GM23338 (cell line): ENCODE data around the gene DCP2. TPM values are rescaled to one million over a fixed set of nuclear protein-coding genes. Genes with fewer than 3 reads are reported as not detected.

Source experiments
- ATAC-seq: fragments of 200-7000 bp; cut with Tn5 transposase; 3 replicates; pipeline ENCODE4 v1.9.1; 2020
- DNase-seq: peaks from one replicate; pipeline ENCODE4 v3.0.0-alpha.2; 2015; ENCODE audit warnings: low spot score
- H2AFZ ChIP-seq: fragments of 200-600 bp; sonication (generic); 2 replicates; pipeline ENCODE4 v1.8.0; 2016; ENCODE audit warnings: antibody characterized with exemption, mild to moderate bottlenecking, moderate library complexity
- H3F3A ChIP-seq: fragments of 200-600 bp; sonication (generic); replicated peaks from 2 replicates; pipeline ENCODE4 v1.8.0; 2017; ENCODE audit warnings: antibody characterized with exemption, mixed run types, low read depth
- H3K27ac ChIP-seq: fragments of 200-600 bp; sonication (generic); 2 replicates; pipeline ENCODE4 v1.6.1; 2016; ENCODE audit warnings: low read depth
- H3K27me3 ChIP-seq: fragments of 200-600 bp; sonication (generic); 2 replicates; pipeline ENCODE4 v1.8.0; 2016; ENCODE audit warnings: mild to moderate bottlenecking, mixed run types, moderate library complexity; ENCODE audit not compliant: insufficient read depth
- H3K36me3 ChIP-seq: fragments of 200-600 bp; sonication (generic); 2 replicates; pipeline ENCODE4 v1.8.0; 2016; ENCODE audit warnings: mild to moderate bottlenecking; ENCODE audit not compliant: insufficient read depth
- H3K4me1 ChIP-seq: fragments of 200-600 bp; sonication (generic); 2 replicates; pipeline ENCODE4 v1.8.0; 2016; ENCODE audit warnings: mild to moderate bottlenecking, moderate library complexity; ENCODE audit not compliant: insufficient read depth
- H3K4me2 ChIP-seq: fragments of 200-600 bp; sonication (generic); 2 replicates; pipeline ENCODE4 v1.7.1; 2017; ENCODE audit warnings: mixed run types
- H3K4me3 ChIP-seq: fragments of 200-600 bp; sonication (generic); 2 replicates; pipeline ENCODE4 v1.6.1; 2016; ENCODE audit warnings: mixed run types
- H3K79me2 ChIP-seq: fragments of 200-600 bp; sonication (generic); replicated peaks from 2 replicates; pipeline ENCODE4 v1.8.0; 2017; ENCODE audit warnings: mild to moderate bottlenecking; ENCODE audit not compliant: insufficient read depth
- H3K9me2 ChIP-seq: fragments of 200-600 bp; sonication (generic); 2 replicates; pipeline ENCODE4 v1.8.0; 2017; ENCODE audit not compliant: insufficient read depth
- H4K20me1 ChIP-seq: fragments of 200-600 bp; sonication (generic); replicated peaks from 2 replicates; pipeline ENCODE4 v1.8.0; 2017; ENCODE audit warnings: mild to moderate bottlenecking; ENCODE audit not compliant: insufficient read depth
- H3K27ac Mint-ChIP-seq: 2 replicates; pipeline ENCODE4 v1.8.0; 2020; ENCODE audit warnings: inconsistent platforms, mild to moderate bottlenecking, moderate library complexity, mixed read lengths
- H3K27me3 Mint-ChIP-seq: 3 replicates; pipeline ENCODE4 v1.8.0; 2022; ENCODE audit warnings: low read depth, mild to moderate bottlenecking, moderate library complexity, mixed read lengths, inconsistent platforms; ENCODE audit not compliant: insufficient read depth, poor library complexity
- H3K36me3 Mint-ChIP-seq: 3 replicates; pipeline ENCODE4 v1.8.0; 2021; ENCODE audit warnings: low read depth, mild to moderate bottlenecking, inconsistent platforms, moderate library complexity, mixed read lengths
- H3K4me1 Mint-ChIP-seq: 3 replicates; pipeline ENCODE4 v1.8.0; 2020; ENCODE audit warnings: mild to moderate bottlenecking, inconsistent platforms, mixed read lengths
- H3K4me3 Mint-ChIP-seq: 3 replicates; pipeline ENCODE4 v1.8.0; 2021; ENCODE audit warnings: moderate library complexity, mild to moderate bottlenecking, inconsistent platforms, mixed read lengths
- H3K9me3 Mint-ChIP-seq: 3 replicates; pipeline ENCODE4 v1.8.0; 2020; ENCODE audit warnings: moderate library complexity, mild to moderate bottlenecking, inconsistent platforms, mixed read lengths
- CREB1 ChIP-seq: fragments of 250-450 bp; sonication (Bioruptor Pico); IDR thresholded peaks from 2 replicates; pipeline ENCODE4 v1.5.0; 2020; ENCODE audit warnings: low read depth, mild to moderate bottlenecking, moderate library complexity
- CTCF ChIP-seq, 2 experiments: fragments of 200-600 bp in 1 of 2; sonication (generic) in 1 of 2; conservative IDR thresholded peaks; 2 replicates each; pipeline versions ENCODE4 v1.5.1 to v1.6.1; 2016 to 2017; ENCODE audit warnings: antibody characterized with exemption in 2 of 2, low read depth in 2 of 2, mild to moderate bottlenecking in 2 of 2, moderate library complexity in 1 of 2
- ETS1 ChIP-seq: IDR thresholded peaks from 2 replicates; pipeline ENCODE4 v1.6.1; 2016; ENCODE audit warnings: antibody characterized with exemption
- EZH2 ChIP-seq: fragments of 200-600 bp; sonication (generic); IDR thresholded peaks from one replicate; pipeline ENCODE4 v1.8.0; 2017; ENCODE audit warnings: antibody characterized with exemption, mild to moderate bottlenecking, low read depth; ENCODE audit not compliant: unreplicated experiment
- EZH2phosphoT487 ChIP-seq: fragments of 200-600 bp; sonication (generic); IDR thresholded peaks from one replicate; pipeline ENCODE4 v1.8.1; 2018; ENCODE audit warnings: antibody characterized with exemption; ENCODE audit not compliant: unreplicated experiment
- JUNB ChIP-seq: IDR thresholded peaks from one replicate; pipeline ENCODE4 v1.6.1; 2016; ENCODE audit warnings: antibody characterized with exemption; ENCODE audit not compliant: unreplicated experiment
- NANOG ChIP-seq: IDR thresholded peaks from 2 replicates; pipeline ENCODE4 v1.6.1; 2016; ENCODE audit warnings: antibody characterized with exemption, borderline replicate concordance
- POLR2AphosphoS5 ChIP-seq: IDR thresholded peaks from 2 replicates; pipeline ENCODE4 v1.6.1; 2016; ENCODE audit warnings: antibody characterized with exemption, low read depth
- REST ChIP-seq: IDR thresholded peaks from one replicate; pipeline ENCODE4 v1.6.1; 2018; ENCODE audit warnings: antibody characterized with exemption; ENCODE audit not compliant: unreplicated experiment
- STAT1 ChIP-seq: IDR thresholded peaks from one replicate; pipeline ENCODE4 v1.6.1; 2016; ENCODE audit warnings: antibody characterized with exemption; ENCODE audit not compliant: unreplicated experiment
- ZNF114 ChIP-seq: fragments of 250-450 bp; sonication (Bioruptor Pico); IDR thresholded peaks from 2 replicates; pipeline ENCODE4 v1.5.0; 2020; ENCODE audit warnings: mild to moderate bottlenecking, moderate library complexity
- ZNF331 ChIP-seq: fragments of 250-450 bp; sonication (Bioruptor Pico); IDR thresholded peaks from 2 replicates; pipeline ENCODE4 v1.5.0; 2020; ENCODE audit warnings: low read depth, mild to moderate bottlenecking, moderate library complexity
- ZNF462 ChIP-seq: fragments of 250-450 bp; sonication (Bioruptor Pico); IDR thresholded peaks from 2 replicates; pipeline ENCODE4 v1.5.0; 2020; ENCODE audit warnings: mild to moderate bottlenecking, moderate library complexity
- polyA plus RNA-seq: library from polyadenylated mRNA; unstranded; fragments of >200 nt; fragmentation: Nextera tagmentation; extraction: Ambion mirVana; gene quantifications from 2 replicates; pipeline ENCODE4 v1.2.1, GENCODE V29; 2016
- total RNA-seq: library from RNA; depleted of rRNA; stranded (reverse); fragments of >200 nt; shearing (Covaris generic); gene quantifications from 2 replicates; pipeline ENCODE4 v1.2.3, GENCODE V29; 2014

DCP2 gene
- total and polyA plus RNA-seq, 2 experiments from 2014 or later, result 96.6 to 165 TPM

GRCh38 chr5:113067635-113068344 is 91.2 kb downstream of the DCP2 start:
- DNase-seq (no peak), ATAC-seq (no peak)
- H3K9me2 ChIP-seq, result peaks cover 17% of the 10 kb centered on the region
- Mint-ChIP-seq H3K9me3 (no peaks in the 10 kb centered on the region; the same call in 2 of the 3 replicates), H3K27me3 (peaks cover 10% of the 10 kb centered on the region), H3K36me3 (peaks cover 39% of the 10 kb centered on the region), H3K4me1 (peaks cover 35% of the 10 kb centered on the region), H3K4me3 (no peak overlapping the region), H3K27ac (no peak overlapping the region)
- TF ChIP-seq EZH2phosphoT487 (no peak), ETS1 (no peak), NANOG (no peak), POLR2AphosphoS5 (no peak), STAT1 (no peak), ZNF114 (CRISPR knock-in tag) (no peak), ZNF331 (CRISPR knock-in tag) (no peak), CTCF (conservative IDR thresholded peaks at IDR 0.05; ENCODE audit: low read depth in 2 of 2) (no peak), CREB1 (CRISPR knock-in tag) (no peak), ZNF462 (CRISPR knock-in tag) (no peak), JUNB (no peak), REST (no peak), EZH2 (no peak)
- H3F3A ChIP-seq, result peaks cover 8% of the 10 kb centered on the region; the same call in 1 of the 2 replicates
- H3K4me1 ChIP-seq, result peaks cover 27% of the 10 kb centered on the region
- no peaks in the 10 kb centered on the region for H3K79me2 ChIP-seq
- H4K20me1 ChIP-seq, result no peaks in the 10 kb centered on the region
- no peak overlapping the region for H2AFZ ChIP-seq
- H3K4me3 ChIP-seq, result no peak overlapping the region
- no peak overlapping the region for H3K27ac ChIP-seq
- 0 out of 2 replicates have a peak, but pooled peaks cover 4% of the 10 kb centered on the region for H3K36me3 ChIP-seq
- H3K4me2 ChIP-seq, result no peak overlapping the region
- H3K27me3 ChIP-seq, result no peaks in the 10 kb centered on the region
